Suprapubic skin (tissue), 4 donors: ENCODE data around the gene SORCS2.
"Not testable (repeated sequence)": the region's sequence is repeated elsewhere in the genome, so short reads cannot be mapped to it uniquely, and the experiment has no call there.

Experiments used
- EP300 ChIP-seq: sonication (generic); formaldehyde crosslinking; IDR thresholded peaks from one replicate; pipeline ENCODE4 v1.6.1; 2017; ENCODE audit warnings: antibody characterized with exemption
- POLR2A ChIP-seq, 2 donors: fragments of 450-650 bp; IDR thresholded peaks; one replicate each; pipeline ENCODE4 v1.6.1; 2017; ENCODE audit warnings: antibody characterized with exemption in 2 of 2, mild to moderate bottlenecking in 2 of 2, moderate library complexity in 2 of 2
- POLR2AphosphoS5 ChIP-seq, 3 donors: sonication (generic); formaldehyde crosslinking; IDR thresholded peaks; one replicate each; pipeline ENCODE4 v1.6.1; 2017; ENCODE audit warnings: antibody characterized with exemption in 3 of 3

- TF ChIP-seq POLR2A (IDR thresholded peaks at IDR 0.05); POLR2AphosphoS5 (IDR thresholded peaks at IDR 0.05); EP300: not testable (repeated sequence)
Observed at GRCh38 chr4:7577361-7578039, 385.2 kb downstream of the SORCS2 start.
